GM12874 (cell line): Measurements from ENCODE around the gene FCSK.

Experiments
- CTCF ChIP-seq: IDR thresholded peaks from 2 replicates; pipeline ENCODE4 v1.5.1; 2011; ENCODE audit warnings: low read depth, mild to moderate bottlenecking, control low read depth, low read length, moderate library complexity; ENCODE audit not compliant: insufficient read depth

The FCSK gene

GRCh38 chr16:70418274-70418992, 36.0 kb upstream of the FCSK start:
- TF ChIP-seq CTCF: no peak

GRCh38 chr16:70418993-70419318, 35.4 kb upstream of the FCSK start:
- no peak for TF ChIP-seq CTCF

- TF ChIP-seq CTCF: no peak
These were observed 34.7 kb upstream of the FCSK start for GRCh38 chr16:70419384-70420327.

GRCh38 chr16:70421014-70421413, 33.4 kb upstream of the FCSK start:
- no peak for TF ChIP-seq CTCF

- TF ChIP-seq CTCF: no peak
These were observed 32.7 kb upstream of the FCSK start for GRCh38 chr16:70421473-70422311.

- TF ChIP-seq CTCF: no peak
These were observed 31.9 kb upstream of the FCSK start for GRCh38 chr16:70422543-70422942.

- TF ChIP-seq CTCF: no peak
These were observed 26.6 kb upstream of the FCSK start for GRCh38 chr16:70427786-70428177.
